Stimulated activated CD4-positive, alpha-beta T cell treated with anti-CD3 and anti-CD28 coated beads, Interleukin-1b, Interleukin-23, amount 100 ng/mL, for 24 hours (primary cell): ENCODE data around the gene BCLAF1.

Experiments
- DNase-seq, 4 experiments: peaks; one replicate each; pipeline ENCODE4 v3.0.0-alpha.2; 2020; ENCODE audit warnings: low read depth in 4 of 4, low spot score in 1 of 4

Gene BCLAF1

DNA sequence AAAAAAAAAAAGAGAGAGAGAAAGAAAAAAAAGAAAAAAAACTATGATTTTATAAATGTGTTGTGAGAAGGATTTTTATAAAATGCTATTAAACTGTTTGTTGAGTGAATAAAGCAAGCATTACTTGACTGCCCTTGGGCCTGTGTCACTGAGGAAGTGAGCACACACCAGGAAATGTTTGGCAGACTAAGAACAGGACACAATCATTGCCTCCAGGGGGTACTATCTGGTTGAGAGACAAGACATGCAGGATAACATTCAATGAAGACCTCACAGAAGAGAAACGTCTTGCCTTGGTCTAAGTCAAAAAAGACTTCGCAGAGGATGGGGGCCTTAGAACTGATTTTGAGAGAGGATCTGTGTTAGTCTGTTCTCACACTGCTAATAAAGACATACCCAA lies 80.2 kb downstream of the BCLAF1 start:
- no peak for DNase-seq

GRCh38 chr6:136208783-136209182 lies 80.9 kb downstream of the BCLAF1 start:
- no peak for DNase-seq
